ENCODE data around the gene FOXK2. TPM values are rescaled to one million over a fixed set of nuclear protein-coding genes. Genes with fewer than 3 reads are reported as not detected.

The FOXK2 gene
- total and polyA plus RNA-seq, 2 of the 8 experiments (the other 6 are each of a cell fraction or from before 2014, with no cell fraction given): 34.7 to 64.9 TPM

DNA sequence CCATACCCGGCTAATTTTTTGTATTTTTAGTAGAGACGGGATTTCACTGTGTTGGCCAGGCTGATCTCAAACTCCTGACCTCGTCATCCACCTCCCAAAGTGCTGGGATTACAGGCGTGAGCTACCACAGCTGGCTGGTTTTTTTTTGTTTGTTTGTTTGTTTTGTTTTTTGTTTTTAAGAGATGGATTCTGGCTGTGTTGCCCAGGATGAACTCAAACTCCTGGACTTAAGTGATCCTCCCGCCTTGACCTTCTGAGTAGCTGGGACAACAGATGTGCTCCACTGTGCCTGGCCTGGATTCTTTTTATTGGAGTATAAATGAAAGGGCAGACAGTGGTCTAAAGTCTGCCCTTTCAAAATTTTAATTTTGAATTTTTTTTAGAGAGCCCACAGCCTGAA is 44.7 kb downstream of the FOXK2 start:
- DNase-seq (ENCODE audit: low read depth in 1 of 2, low spot score in 2 of 2) (no peak), FAIRE-seq (no peak)
- H3K4me2 ChIP-seq (ENCODE audit: insufficient read depth in 1 of 2, low read depth in 2 of 2, low read length in 2 of 2): no peak overlapping the region
- H3K27me3 ChIP-seq (replicated peaks in 1 of 4; ENCODE audit: control insufficient read depth in 3 of 4, extremely low read depth in 1 of 4, insufficient read depth in 3 of 4, low read length in 3 of 4): no peaks in the 10 kb centered on the region
- H2AFZ ChIP-seq (ENCODE audit: low read length): no peak overlapping the region
- ChIA-PET POLR2A (ENCODE audit: partially characterized antibody) (no interaction called here), CTCF (ENCODE audit: partially characterized antibody) (interaction anchor here (1.4 kb wide), 1 partner anchor 35 kb away, joined by 7 read pairs; no protein-coding TSS in a partner anchor)
- peaks cover 2 to 35% (median 10%) of the 10 kb centered on the region in 4 experiments; a peak in 4 of 8 replicates for H3K36me3 ChIP-seq (ENCODE audit: control insufficient read depth in 2 of 4, insufficient read depth in 4 of 4, low read length in 3 of 4)
- H4K5ac ChIP-seq (ENCODE audit: insufficient read length, low read depth, low read length): no peak overlapping the region
- H4K20me1 ChIP-seq (replicated peaks in 1 of 2; ENCODE audit: control insufficient read depth in 1 of 2, insufficient read depth in 2 of 2, low read length in 2 of 2): peaks cover 24 to 44% of the 10 kb centered on the region in 2 experiments
- H4K91ac ChIP-seq (replicated peaks; ENCODE audit: insufficient read length, low read length): no peak overlapping the region
- H4K8ac ChIP-seq (ENCODE audit: extremely low read depth, insufficient read depth, low read length): no peak overlapping the region
- no peak overlapping the region for H3K4ac ChIP-seq (replicated peaks; ENCODE audit: insufficient read length, low read depth, low read length)
- no peak overlapping the region for H2BK15ac ChIP-seq (ENCODE audit: low read length)
- no peaks in the 10 kb centered on the region for H3K9me3 ChIP-seq (ENCODE audit: insufficient read depth in 2 of 2, low read depth in 1 of 2, low read length in 1 of 2)
- no peak overlapping the region for H2BK5ac ChIP-seq (ENCODE audit: low read depth, low read length)
- no peak overlapping the region for H3K4me3 ChIP-seq (ENCODE audit: extremely low read depth in 1 of 4, insufficient read depth in 2 of 4, low read depth in 3 of 4, low read length in 4 of 4)
- 85% methylated on average over 5 of the region's 5 CpGs; no CpG with 5 or more reads in 1 of the 2 experiments for WGBS, 2 experiments (ENCODE audit: extremely low coverage in 1 of 2, insufficient coverage in 1 of 2, insufficient read length in 1 of 2, insufficient replicate concordance in 2 of 2, low coverage in 1 of 2, low lambda C conversion rate in 2 of 2, missing lambda C conversion rate in 1 of 2)
- peaks cover 4 to 81% of the 10 kb centered on the region in 2 experiments; a peak in 3 of 4 replicates for H3K79me2 ChIP-seq (ENCODE audit: control insufficient read depth in 1 of 2, insufficient read depth in 2 of 2, low read length in 2 of 2)
- H3K23ac ChIP-seq (ENCODE audit: insufficient read length): no peak overlapping the region
- no peak overlapping the region for H2BK20ac ChIP-seq (ENCODE audit: low read length)
- peaks cover 0 to 10% (median 6%) of the 10 kb centered on the region in 4 experiments; a peak in 6 of 7 replicates for H3K4me1 ChIP-seq (replicated peaks in 1 of 4; ENCODE audit: control insufficient read depth in 3 of 4, insufficient read depth in 4 of 4, low read length in 3 of 4)
- H3K18ac ChIP-seq (ENCODE audit: extremely low read depth, low read length): no peak overlapping the region
- no peaks in the 10 kb centered on the region for H3K23me2 ChIP-seq (ENCODE audit: low read depth, low read length)
- no peak overlapping the region for H2BK120ac ChIP-seq (replicated peaks; ENCODE audit: low read depth, low read length)
- no peak overlapping the region for H3K27ac ChIP-seq (ENCODE audit: low read depth, low read length)
- H3K79me1 ChIP-seq (ENCODE audit: low read depth, low read length): peaks cover 29% of the 10 kb centered on the region
- no peak overlapping the region for H2AK5ac ChIP-seq (ENCODE audit: low read depth, low read length)
- H3K14ac ChIP-seq (ENCODE audit: insufficient read length): no peak overlapping the region
- no peak overlapping the region for H3K56ac ChIP-seq (replicated peaks; ENCODE audit: insufficient read length, low read depth, low read length)
- no peak overlapping the region for H2BK12ac ChIP-seq (ENCODE audit: low read depth, low read length)
- no peak overlapping the region for H3K9ac ChIP-seq (replicated peaks in 1 of 4; ENCODE audit: extremely low read depth in 1 of 4, low read depth in 3 of 4, low read length in 3 of 4)
